ENCODE data around the gene COL24A1.

COL24A1 gene

DNA sequence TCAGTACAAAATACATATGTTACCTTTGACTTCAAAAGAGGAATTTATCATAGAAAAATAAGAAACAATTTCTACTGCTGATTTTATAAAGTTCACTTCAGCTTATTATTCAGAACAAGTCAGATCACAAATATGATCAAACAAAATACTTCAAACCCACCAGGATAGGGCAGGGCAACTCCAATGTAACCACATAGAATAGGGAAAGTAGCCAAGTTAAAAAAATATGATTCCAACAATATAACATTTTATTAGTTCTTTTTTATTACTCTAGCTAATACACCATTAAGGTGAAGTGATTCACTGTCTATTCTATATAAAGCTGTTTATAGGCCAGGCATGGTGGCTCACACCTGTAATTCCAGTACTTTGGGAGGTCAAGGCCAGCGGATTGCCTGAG is 393.8 kb downstream of the COL24A1 start:
- peaks cover 0 to 2% (median 0%) of the 10 kb centered on the region in 5 experiments for H3K9me3 ChIP-seq (ENCODE audit: control extremely low read depth in 1 of 5, control insufficient read depth in 4 of 5, insufficient read depth in 2 of 5, low read depth in 1 of 5, low read length in 4 of 5)
- no peak for DNase-seq
- POLR2A ChIA-PET = no interaction called here
- CTCF ChIA-PET = no interaction called here
- H3K27me3 ChIP-seq (replicated peaks in 2 of 5; ENCODE audit: control insufficient read depth in 4 of 5, insufficient read depth in 5 of 5, low read length in 4 of 5) = no peaks in the 10 kb centered on the region
- no peak overlapping the region for H3K27ac ChIP-seq (ENCODE audit: insufficient read depth in 1 of 2, low read depth in 1 of 2, low read length in 2 of 2, poor library complexity in 1 of 2, severe bottlenecking in 2 of 2)
- H3K36me3 ChIP-seq (ENCODE audit: control insufficient read depth in 4 of 4, insufficient read depth in 4 of 4, low read length in 3 of 4) = peaks cover 0 to 7% (median 5%) of the 10 kb centered on the region in 4 experiments
- no peaks in the 10 kb centered on the region for H3K4me1 ChIP-seq (ENCODE audit: control extremely low read depth in 1 of 4, control insufficient read depth in 4 of 4, insufficient read depth in 4 of 4, low read length in 3 of 4)
- no peak overlapping the region for H3K4me3 ChIP-seq (ENCODE audit: control insufficient read depth in 1 of 7, extremely low read depth in 1 of 7, insufficient read depth in 4 of 7, low read depth in 2 of 7, low read length in 6 of 7)
- WGBS (ENCODE audit: insufficient coverage) = no CpG with 5 or more reads among the region's 1 CpG

DNA sequence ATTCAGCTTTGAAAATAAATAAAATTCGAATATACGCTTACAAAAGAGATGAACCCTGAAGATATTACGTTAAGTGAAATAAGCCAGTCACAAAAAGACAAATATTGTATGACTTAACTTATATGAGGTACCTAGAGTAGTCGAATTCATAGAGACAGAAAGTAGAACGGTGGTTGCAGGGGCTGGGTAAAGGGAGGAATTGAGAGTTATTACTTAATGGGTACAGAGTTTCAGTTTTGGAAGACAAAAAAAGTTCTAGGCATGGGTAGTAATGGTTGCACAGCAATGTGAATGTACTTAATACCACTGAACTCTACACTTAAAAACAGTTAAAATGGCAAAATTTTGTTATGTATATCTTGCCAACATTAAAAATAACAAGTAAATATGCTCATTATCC is 399.7 kb downstream of the COL24A1 start:
- 92% methylated on average over 2 of the region's 5 CpGs for WGBS (ENCODE audit: insufficient coverage)
- Histone ChIP-seq H3K27me3 (replicated peaks in 2 of 5; ENCODE audit: control insufficient read depth in 4 of 5, insufficient read depth in 5 of 5, low read length in 4 of 5) (no peaks in the 10 kb centered on the region), H3K4me3 (ENCODE audit: control insufficient read depth in 1 of 7, extremely low read depth in 1 of 7, insufficient read depth in 4 of 7, low read depth in 2 of 7, low read length in 6 of 7) (no peak overlapping the region), H3K36me3 (ENCODE audit: control insufficient read depth in 4 of 4, insufficient read depth in 4 of 4, low read length in 3 of 4) (peaks cover 4 to 15% (median 8%) of the 10 kb centered on the region in 4 experiments), H3K27ac (ENCODE audit: insufficient read depth in 1 of 2, low read depth in 1 of 2, low read length in 2 of 2, poor library complexity in 1 of 2, severe bottlenecking in 2 of 2) (no peak overlapping the region), H3K9me3 (ENCODE audit: control extremely low read depth in 1 of 5, control insufficient read depth in 4 of 5, insufficient read depth in 2 of 5, low read depth in 1 of 5, low read length in 4 of 5) (peaks cover 0 to 17% (median 3%) of the 10 kb centered on the region in 5 experiments), H3K4me1 (ENCODE audit: control extremely low read depth in 1 of 4, control insufficient read depth in 4 of 4, insufficient read depth in 4 of 4, low read length in 3 of 4) (no peaks in the 10 kb centered on the region)
- ChIA-PET POLR2A (no interaction called here), CTCF (no interaction called here)
- DNase-seq = no peak

GRCh38 chr1:85748120-85748519 is 408.5 kb downstream of the COL24A1 start:
- CTCF ChIA-PET = no interaction called here

GRCh38 chr1:85746777-85747176 is 409.8 kb downstream of the COL24A1 start:
- Histone ChIP-seq H3K27me3 (replicated peaks in 2 of 5; ENCODE audit: control insufficient read depth in 4 of 5, insufficient read depth in 5 of 5, low read length in 4 of 5) (no peaks in the 10 kb centered on the region), H3K36me3 (ENCODE audit: control insufficient read depth in 4 of 4, insufficient read depth in 4 of 4, low read length in 3 of 4) (peaks cover 3 to 13% (median 5%) of the 10 kb centered on the region in 4 experiments), H3K4me1 (ENCODE audit: control extremely low read depth in 1 of 4, control insufficient read depth in 4 of 4, insufficient read depth in 4 of 4, low read length in 3 of 4) (no peaks in the 10 kb centered on the region), H3K4me3 (ENCODE audit: control insufficient read depth in 1 of 7, extremely low read depth in 1 of 7, insufficient read depth in 4 of 7, low read depth in 2 of 7, low read length in 6 of 7) (no peak overlapping the region), H3K9me3 (ENCODE audit: control extremely low read depth in 1 of 5, control insufficient read depth in 4 of 5, insufficient read depth in 2 of 5, low read depth in 1 of 5, low read length in 4 of 5) (no peaks in the 10 kb centered on the region), H3K27ac (ENCODE audit: insufficient read depth in 1 of 2, low read depth in 1 of 2, low read length in 2 of 2, poor library complexity in 1 of 2, severe bottlenecking in 2 of 2) (no peak overlapping the region)
- no peak for DNase-seq
- 100% methylated on average over 1 of the region's 3 CpGs for WGBS (ENCODE audit: insufficient coverage)
- CTCF ChIA-PET = no interaction called here
- POLR2A ChIA-PET = interaction anchor here (0.6 kb wide), 1 partner anchor 34 kb away, joined by 4 read pairs; no protein-coding TSS in a partner anchor

More at GRCh38 chr1:85748120-85748519, 408.5 kb downstream of the COL24A1 start:
- no CpG with 5 or more reads among the region's 1 CpG for WGBS (ENCODE audit: insufficient coverage)
- no peak overlapping the region for H3K4me3 ChIP-seq (ENCODE audit: control insufficient read depth in 1 of 7, extremely low read depth in 1 of 7, insufficient read depth in 4 of 7, low read depth in 2 of 7, low read length in 6 of 7)
- POLR2A ChIA-PET = no interaction called here
- H3K9me3 ChIP-seq (ENCODE audit: control extremely low read depth in 1 of 5, control insufficient read depth in 4 of 5, insufficient read depth in 2 of 5, low read depth in 1 of 5, low read length in 4 of 5) = no peaks in the 10 kb centered on the region
- no peak overlapping the region for H3K27ac ChIP-seq (ENCODE audit: insufficient read depth in 1 of 2, low read depth in 1 of 2, low read length in 2 of 2, poor library complexity in 1 of 2, severe bottlenecking in 2 of 2)
- no peak for DNase-seq
- H3K4me1 ChIP-seq (ENCODE audit: control extremely low read depth in 1 of 4, control insufficient read depth in 4 of 4, insufficient read depth in 4 of 4, low read length in 3 of 4) = no peaks in the 10 kb centered on the region
- H3K27me3 ChIP-seq (replicated peaks in 2 of 5; ENCODE audit: control insufficient read depth in 4 of 5, insufficient read depth in 5 of 5, low read length in 4 of 5) = no peaks in the 10 kb centered on the region
- H3K36me3 ChIP-seq (ENCODE audit: control insufficient read depth in 4 of 4, insufficient read depth in 4 of 4, low read length in 3 of 4) = peaks cover 3 to 12% (median 5%) of the 10 kb centered on the region in 4 experiments

DNA sequence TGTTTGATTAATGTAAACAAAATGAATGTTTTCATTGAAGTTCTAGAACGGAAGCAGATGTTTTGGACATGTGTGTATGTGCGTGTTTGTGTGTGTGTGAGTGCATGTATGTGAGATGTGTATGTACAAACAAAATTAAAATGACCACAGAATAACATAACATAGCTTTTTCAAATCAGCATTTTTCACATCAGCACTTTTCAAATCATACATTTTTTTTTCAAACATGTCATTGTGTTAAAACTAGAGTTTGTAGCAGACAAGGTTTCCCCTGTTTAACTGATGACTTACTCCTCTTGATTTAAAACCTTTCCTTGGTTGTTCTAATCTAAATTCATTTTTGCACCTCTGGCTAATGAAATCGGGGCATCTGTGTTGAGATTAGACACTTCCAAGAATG is 412.8 kb downstream of the COL24A1 start:
- no peaks in the 10 kb centered on the region for H3K4me1 ChIP-seq (ENCODE audit: control extremely low read depth in 1 of 4, control insufficient read depth in 4 of 4, insufficient read depth in 4 of 4, low read length in 3 of 4)
- H3K9me3 ChIP-seq (ENCODE audit: control extremely low read depth in 1 of 5, control insufficient read depth in 4 of 5, insufficient read depth in 2 of 5, low read depth in 1 of 5, low read length in 4 of 5) = no peaks in the 10 kb centered on the region
- no peaks in the 10 kb centered on the region for H3K27me3 ChIP-seq (replicated peaks in 2 of 5; ENCODE audit: control insufficient read depth in 4 of 5, insufficient read depth in 5 of 5, low read length in 4 of 5)
- CTCF ChIA-PET = interaction anchor here (1.1 kb wide), 1 partner anchor 12 kb away, joined by 3 read pairs; no protein-coding TSS in a partner anchor
- POLR2A ChIA-PET = no interaction called here
- no CpG with 5 or more reads among the region's 3 CpGs for WGBS (ENCODE audit: insufficient coverage)
- H3K4me3 ChIP-seq (ENCODE audit: control insufficient read depth in 1 of 7, extremely low read depth in 1 of 7, insufficient read depth in 4 of 7, low read depth in 2 of 7, low read length in 6 of 7) = no peak overlapping the region
- no peak overlapping the region for H3K27ac ChIP-seq (ENCODE audit: insufficient read depth in 1 of 2, low read depth in 1 of 2, low read length in 2 of 2, poor library complexity in 1 of 2, severe bottlenecking in 2 of 2)
- no peak for DNase-seq
- peaks cover 5 to 17% (median 12%) of the 10 kb centered on the region in 4 experiments for H3K36me3 ChIP-seq (ENCODE audit: control insufficient read depth in 4 of 4, insufficient read depth in 4 of 4, low read length in 3 of 4)

- no peak for DNase-seq
- Histone ChIP-seq H3K27me3 (replicated peaks in 2 of 5; ENCODE audit: control insufficient read depth in 4 of 5, insufficient read depth in 5 of 5, low read length in 4 of 5) (no peaks in the 10 kb centered on the region), H3K9me3 (ENCODE audit: control extremely low read depth in 1 of 5, control insufficient read depth in 4 of 5, insufficient read depth in 2 of 5, low read depth in 1 of 5, low read length in 4 of 5) (no peaks in the 10 kb centered on the region), H3K27ac (ENCODE audit: insufficient read depth in 1 of 2, low read depth in 1 of 2, low read length in 2 of 2, poor library complexity in 1 of 2, severe bottlenecking in 2 of 2) (no peak overlapping the region), H3K4me1 (ENCODE audit: control extremely low read depth in 1 of 4, control insufficient read depth in 4 of 4, insufficient read depth in 4 of 4, low read length in 3 of 4) (no peaks in the 10 kb centered on the region), H3K36me3 (ENCODE audit: control insufficient read depth in 4 of 4, insufficient read depth in 4 of 4, low read length in 3 of 4) (peaks cover under 1 to 25% (median 17%) of the 10 kb centered on the region in 4 experiments), H3K4me3 (ENCODE audit: control insufficient read depth in 1 of 7, extremely low read depth in 1 of 7, insufficient read depth in 4 of 7, low read depth in 2 of 7, low read length in 6 of 7) (no peak overlapping the region)
- ChIA-PET POLR2A (no interaction called here), CTCF (no interaction called here)
- WGBS (ENCODE audit: insufficient coverage) = no CpG with 5 or more reads among the region's 1 CpG
Observed at GRCh38 chr1:85734931-85735330, 421.6 kb downstream of the COL24A1 start.

DNA sequence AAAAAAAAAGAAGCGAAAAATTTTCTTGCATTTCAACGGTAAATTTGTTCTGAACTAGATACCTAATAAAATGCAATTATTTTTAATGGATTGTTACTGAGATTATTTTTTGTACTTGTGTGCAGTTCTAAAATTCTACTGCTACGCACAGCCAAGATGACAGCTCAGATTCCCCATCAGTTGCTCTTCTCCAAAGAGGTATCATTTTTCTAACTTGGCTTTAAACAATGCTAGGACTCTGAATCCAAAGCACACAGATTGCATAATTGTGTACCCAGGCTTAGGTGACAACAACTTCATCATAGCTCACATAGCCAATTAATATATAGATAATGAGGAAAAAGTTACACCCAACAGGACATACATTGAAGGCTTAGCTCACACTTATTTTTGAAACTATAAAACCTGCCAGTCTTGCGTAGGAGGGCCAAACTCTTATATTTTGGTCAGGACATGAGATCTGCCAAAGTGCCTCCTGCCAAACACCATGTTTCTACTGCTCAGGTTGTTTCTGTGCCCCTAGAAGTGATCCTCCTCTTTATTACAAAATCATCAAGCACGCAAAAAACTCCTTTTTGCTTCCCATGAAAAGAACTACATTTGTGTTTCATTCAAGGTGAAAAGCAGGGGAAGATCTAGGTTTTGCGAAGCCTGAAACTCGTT is 437.8 kb downstream of the COL24A1 start:
- Histone ChIP-seq H3K9me3 (ENCODE audit: control extremely low read depth in 1 of 5, control insufficient read depth in 4 of 5, insufficient read depth in 2 of 5, low read depth in 1 of 5, low read length in 4 of 5) (peaks cover 5 to 29% (median 11%) of the 10 kb centered on the region in 5 experiments), H3K36me3 (ENCODE audit: control insufficient read depth in 4 of 4, insufficient read depth in 4 of 4, low read length in 3 of 4) (no peaks in the 10 kb centered on the region), H3K4me3 (ENCODE audit: control insufficient read depth in 1 of 7, extremely low read depth in 1 of 7, insufficient read depth in 4 of 7, low read depth in 2 of 7, low read length in 6 of 7) (no peak overlapping the region), H3K27ac (ENCODE audit: insufficient read depth in 1 of 2, low read depth in 1 of 2, low read length in 2 of 2, poor library complexity in 1 of 2, severe bottlenecking in 2 of 2) (no peak overlapping the region), H3K27me3 (replicated peaks in 2 of 5; ENCODE audit: control insufficient read depth in 4 of 5, insufficient read depth in 5 of 5, low read length in 4 of 5) (no peaks in the 10 kb centered on the region), H3K4me1 (ENCODE audit: control extremely low read depth in 1 of 4, control insufficient read depth in 4 of 4, insufficient read depth in 4 of 4, low read length in 3 of 4) (no peaks in the 10 kb centered on the region)
- 100% methylated on average over 1 of the region's 7 CpGs for WGBS (ENCODE audit: insufficient coverage)
- CTCF ChIA-PET = no interaction called here
- no peak for DNase-seq
- POLR2A ChIA-PET = no interaction called here

All from common myeloid progenitor, CD34-positive (primary cell).